ENCODE results near the gene CKAP5.
"Not testable (repeated sequence)": the region's sequence is repeated elsewhere in the genome, so short reads cannot be mapped to it uniquely, and the experiment has no call there.

Gene CKAP5

GRCh38 chr11:46725338-46726205, 120.5 kb downstream of the CKAP5 start:
- DNase-seq: no peak

- DNase-seq: no peak
Measured at GRCh38 chr11:46724088-46724487, 122.0 kb downstream of the CKAP5 start.

GRCh38 chr11:46723359-46723680, 122.8 kb downstream of the CKAP5 start:
- DNase-seq: no peak

- DNase-seq: no peak
Measured at GRCh38 chr11:46722566-46723358, 123.3 kb downstream of the CKAP5 start.

GRCh38 chr11:46721286-46721685, 124.8 kb downstream of the CKAP5 start:
- no peak for DNase-seq

- no peak for DNase-seq
Measured at GRCh38 chr11:46719543-46720218, 126.4 kb downstream of the CKAP5 start.

- DNase-seq: no peak
Measured at GRCh38 chr11:46719048-46719542, 127.0 kb downstream of the CKAP5 start, which contains the start of gene F2. TSS of gene F2 (plus strand) at chr11:46719213. CDS start at chr11:46719236, 23 bp downstream.

- no peak for DNase-seq
Measured at GRCh38 chr11:46718155-46719019, 127.7 kb downstream of the CKAP5 start.

- not testable (repeated sequence) for DNase-seq
Measured at GRCh38 chr11:46717825-46718154, 128.3 kb downstream of the CKAP5 start.

GRCh38 chr11:46712874-46713576, 133.1 kb downstream of the CKAP5 start:
- no peak for DNase-seq

- no peak for DNase-seq
Measured at GRCh38 chr11:46711303-46711702, 134.8 kb downstream of the CKAP5 start.

GRCh38 chr11:46710821-46711269, 135.2 kb downstream of the CKAP5 start:
- no peak for DNase-seq

- DNase-seq: not testable (repeated sequence)
Measured at GRCh38 chr11:46709351-46709750, 136.7 kb downstream of the CKAP5 start.

- DNase-seq: no peak
Measured at GRCh38 chr11:46706886-46707285, 139.2 kb downstream of the CKAP5 start.

GRCh38 chr11:46705070-46705688, 140.9 kb downstream of the CKAP5 start:
- DNase-seq: no peak

- DNase-seq: no peak
Measured at GRCh38 chr11:46701078-46701654, 144.9 kb downstream of the CKAP5 start.

GRCh38 chr11:46700241-46701077, 145.6 kb downstream of the CKAP5 start, which contains the start of the genes ARHGAP1 and ZNF408:
TSS of gene ARHGAP1 (minus strand) at chr11:46700619. CDS start at chr11:46696107, 4,512 bp downstream.
TSS of gene ZNF408 (plus strand) at chr11:46701031. CDS start at chr11:46701048, 17 bp downstream.
- DNase-seq: peak; percentile 100

GRCh38 chr11:46698597-46698996, 147.5 kb downstream of the CKAP5 start:
- no peak for DNase-seq

- DNase-seq: no peak
Measured at GRCh38 chr11:46697723-46698122, 148.4 kb downstream of the CKAP5 start.
